H9 (cell line): ENCODE measurements around the gene OTULINL. TPM values are rescaled to one million over a fixed set of nuclear protein-coding genes. Genes with fewer than 3 reads are reported as not detected.

Experiments
- DNase-seq: peaks from one replicate; pipeline ENCODE4 v3.0.0-alpha.2; 2017
- H2AFZ ChIP-seq: one replicate; pipeline ENCODE4 v1.6.1; 2013; ENCODE audit warnings: mild to moderate bottlenecking, low read length, control low read depth, moderate library complexity
- H2AK5ac ChIP-seq: 2 replicates; pipeline ENCODE4 v1.6.1; 2013; ENCODE audit warnings: low read length, control low read depth, mixed read lengths; ENCODE audit not compliant: insufficient read length
- H2BK120ac ChIP-seq: one replicate; pipeline ENCODE4 v1.6.1; 2013; ENCODE audit warnings: low read depth, mild to moderate bottlenecking, low read length, control low read depth, inconsistent platforms; ENCODE audit not compliant: poor library complexity, severe bottlenecking
- H2BK12ac ChIP-seq: 2 replicates; pipeline ENCODE4 v1.6.1; 2013; ENCODE audit warnings: low read length, control low read depth, mixed read lengths, low read depth; ENCODE audit not compliant: insufficient read length
- H2BK15ac ChIP-seq: 2 replicates; pipeline ENCODE4 v1.6.1; 2013; ENCODE audit warnings: low read depth, low read length, control low read depth
- H2BK20ac ChIP-seq: one replicate; pipeline ENCODE4 v1.6.1; 2013; ENCODE audit warnings: low read depth, mild to moderate bottlenecking, low read length, control low read depth, inconsistent platforms; ENCODE audit not compliant: poor library complexity, severe bottlenecking
- H2BK5ac ChIP-seq: 2 replicates; pipeline ENCODE4 v1.6.1; 2013; ENCODE audit warnings: low read length, control low read depth, mixed read lengths; ENCODE audit not compliant: insufficient read length
- H3K14ac ChIP-seq: 2 replicates; pipeline ENCODE4 v1.6.1; 2013; ENCODE audit warnings: low read length, control low read depth; ENCODE audit not compliant: insufficient read depth
- H3K18ac ChIP-seq: 2 replicates; pipeline ENCODE4 v1.6.1; 2013; ENCODE audit warnings: low read depth, mild to moderate bottlenecking, mixed read lengths, low read length, control low read depth; ENCODE audit not compliant: insufficient read length
- H3K23ac ChIP-seq: 2 replicates; pipeline ENCODE4 v1.6.1; 2013; ENCODE audit warnings: low read length, control low read depth, mixed read lengths, low read depth; ENCODE audit not compliant: insufficient read length
- H3K23me2 ChIP-seq: 2 replicates; pipeline ENCODE4 v1.6.1; 2013; ENCODE audit warnings: low read depth, mild to moderate bottlenecking, mixed read lengths, low read length, control low read depth; ENCODE audit not compliant: insufficient read length, poor library complexity, severe bottlenecking
- H3K27ac ChIP-seq: 2 replicates; pipeline ENCODE4 v1.5.1; 2013; ENCODE audit warnings: low read length, control low read depth, mixed read lengths, low read depth; ENCODE audit not compliant: insufficient read length
- H3K27me3 ChIP-seq: 2 replicates; pipeline ENCODE4 v1.6.1; 2013; ENCODE audit warnings: low read length, control low read depth, inconsistent platforms; ENCODE audit not compliant: insufficient read depth
- H3K4ac ChIP-seq: 2 replicates; pipeline ENCODE4 v1.6.1; 2013; ENCODE audit warnings: low read depth, mild to moderate bottlenecking, control low read depth, inconsistent platforms, low read length, moderate library complexity
- H3K4me1 ChIP-seq: 2 replicates; pipeline ENCODE4 v1.6.1; 2013; ENCODE audit warnings: low read length, control low read depth, inconsistent platforms; ENCODE audit not compliant: insufficient read depth
- H3K4me2 ChIP-seq: 2 replicates; pipeline ENCODE4 v1.6.1; 2013; ENCODE audit warnings: low read length, control low read depth, mixed read lengths; ENCODE audit not compliant: insufficient read length, insufficient read depth
- H3K56ac ChIP-seq: 2 replicates; pipeline ENCODE4 v1.6.1; 2013; ENCODE audit warnings: low read depth, mild to moderate bottlenecking, mixed read lengths, low read length, control low read depth; ENCODE audit not compliant: insufficient read length
- H3K79me1 ChIP-seq: 2 replicates; pipeline ENCODE4 v1.6.1; 2013; ENCODE audit warnings: low read depth, mild to moderate bottlenecking, moderate library complexity, low read length, control low read depth, inconsistent platforms; ENCODE audit not compliant: insufficient read depth, poor library complexity, severe bottlenecking
- H3K79me2 ChIP-seq: 2 replicates; pipeline ENCODE4 v1.6.1; 2013; ENCODE audit warnings: low read length, control low read depth, inconsistent platforms; ENCODE audit not compliant: insufficient read depth
- H3K9ac ChIP-seq: 2 replicates; pipeline ENCODE4 v1.6.1; 2013; ENCODE audit warnings: low read length, control low read depth, mixed read lengths; ENCODE audit not compliant: insufficient read length; ENCODE audit errors: extremely low read depth
- H3K9me3 ChIP-seq: one replicate; pipeline ENCODE4 v1.6.1; 2013; ENCODE audit warnings: low read depth, low read length, inconsistent platforms; ENCODE audit not compliant: control insufficient read depth
- H3T11ph ChIP-seq: one replicate; pipeline ENCODE4 v1.6.1; 2013; ENCODE audit warnings: mild to moderate bottlenecking, low read length, control low read depth, inconsistent platforms
- H4K20me1 ChIP-seq: one replicate; pipeline ENCODE4 v1.6.1; 2013; ENCODE audit not compliant: control insufficient read depth, insufficient read length, insufficient read depth
- H4K5ac ChIP-seq: 2 replicates; pipeline ENCODE4 v1.6.1; 2013; ENCODE audit warnings: low read depth, mild to moderate bottlenecking, mixed read lengths, low read length, control low read depth; ENCODE audit not compliant: insufficient read length
- H4K8ac ChIP-seq: replicated peaks from 2 replicates; pipeline ENCODE4 v1.6.1; 2013; ENCODE audit warnings: low read length, control low read depth, mixed read lengths, low read depth; ENCODE audit not compliant: insufficient read length
- H4K91ac ChIP-seq: 2 replicates; pipeline ENCODE4 v1.6.1; 2013; ENCODE audit warnings: low read depth, mild to moderate bottlenecking, moderate library complexity, mixed read lengths, low read length, control low read depth; ENCODE audit not compliant: insufficient read length
- H3K27ac Mint-ChIP-seq, 3 experiments: 2 replicates in 2 of 3; 3 replicates in 1 of 3; pipeline ENCODE4 v1.8.0; 2020 to 2021; ENCODE audit warnings: mixed read lengths in 3 of 3, mild to moderate bottlenecking in 1 of 3, moderate library complexity in 1 of 3
- H3K27me3 Mint-ChIP-seq: 2 replicates; pipeline ENCODE4 v1.8.0; 2021; ENCODE audit warnings: low read depth, mild to moderate bottlenecking, moderate library complexity, mixed read lengths
- H3K36me3 Mint-ChIP-seq, 3 experiments: 2 replicates in 2 of 3; 3 replicates in 1 of 3; pipeline ENCODE4 v1.8.0; 2020 to 2021; ENCODE audit warnings: low read depth in 3 of 3, mixed read lengths in 3 of 3; ENCODE audit not compliant: insufficient read depth in 1 of 3
- H3K4me1 Mint-ChIP-seq, 2 experiments: 2 replicates each; pipeline ENCODE4 v1.8.0; 2020; ENCODE audit warnings: mixed read lengths in 2 of 2
- H3K4me3 Mint-ChIP-seq, 2 experiments: 2 replicates in 1 of 2; 3 replicates in 1 of 2; pipeline ENCODE4 v1.8.0; 2020 to 2021; ENCODE audit warnings: mild to moderate bottlenecking in 2 of 2, mixed read lengths in 2 of 2, moderate library complexity in 1 of 2
- H3K9me3 Mint-ChIP-seq, 2 experiments: 2 replicates in 1 of 2; 3 replicates in 1 of 2; pipeline ENCODE4 v1.8.0; 2020; ENCODE audit warnings: mild to moderate bottlenecking in 2 of 2, mixed read lengths in 2 of 2, moderate library complexity in 1 of 2
- WGBS: extraction: QIAGEN DNeasy Blood & Tissue Kit; methylation state at CpG from one replicate; pipeline ENCODE4 v1.1.7; 2013; ENCODE audit warnings: missing lambda C conversion rate, low lambda C conversion rate, mixed read lengths; ENCODE audit not compliant: insufficient read length; ENCODE audit errors: extremely low coverage; 5-methylcytosine and 5-hydroxymethylcytosine counted together
- total RNA-seq: library from RNA; stranded (reverse); gene quantifications from 2 replicates; pipeline ENCODE4 v1.2.1, GENCODE V29; 2021
- TF ChIP-seq, protein P1 (sequence below): fragments of 200-600 bp; sonication (generic); conservative IDR thresholded peaks from 3 replicates; pipeline ENCODE4 v1.8.0; 2021; ENCODE audit warnings: antibody characterized with exemption, mild to moderate bottlenecking

The OTULINL gene
- total RNA-seq, 1 experiment from 2014 or later = 7.5 TPM

GRCh38 chr5:14617441-14617840 lies 35.8 kb downstream of the OTULINL start:
- Histone ChIP-seq H2BK12ac (no peak overlapping the region), H3K18ac (no peak overlapping the region), H3K79me1 (no peaks in the 10 kb centered on the region), H4K5ac (no peak overlapping the region), H3K4me1 (no peaks in the 10 kb centered on the region), H3K14ac (no peak overlapping the region), H3K23ac (no peak overlapping the region), H3K56ac (no peak overlapping the region), H3K9ac (no peak overlapping the region), H3K9me3 (no peaks in the 10 kb centered on the region), H4K91ac (no peak overlapping the region), H2BK5ac (no peak overlapping the region), H3K27ac (no peak overlapping the region), H3K4me2 (no peak overlapping the region), H3T11ph (no peak overlapping the region), H2AK5ac (no peak overlapping the region), H2BK120ac (no peak overlapping the region), H3K79me2 (no peaks in the 10 kb centered on the region), H3K27me3 (no peaks in the 10 kb centered on the region), H2BK15ac (no peak overlapping the region), H3K4ac (no peak overlapping the region), H2BK20ac (no peak overlapping the region), H4K20me1 (no peaks in the 10 kb centered on the region), H4K8ac (no peak overlapping the region), H2AFZ (no peak overlapping the region), H3K23me2 (no peaks in the 10 kb centered on the region)
- no peaks in the 10 kb centered on the region for H3K27me3 Mint-ChIP-seq
- TF ChIP-seq, protein P1, sequence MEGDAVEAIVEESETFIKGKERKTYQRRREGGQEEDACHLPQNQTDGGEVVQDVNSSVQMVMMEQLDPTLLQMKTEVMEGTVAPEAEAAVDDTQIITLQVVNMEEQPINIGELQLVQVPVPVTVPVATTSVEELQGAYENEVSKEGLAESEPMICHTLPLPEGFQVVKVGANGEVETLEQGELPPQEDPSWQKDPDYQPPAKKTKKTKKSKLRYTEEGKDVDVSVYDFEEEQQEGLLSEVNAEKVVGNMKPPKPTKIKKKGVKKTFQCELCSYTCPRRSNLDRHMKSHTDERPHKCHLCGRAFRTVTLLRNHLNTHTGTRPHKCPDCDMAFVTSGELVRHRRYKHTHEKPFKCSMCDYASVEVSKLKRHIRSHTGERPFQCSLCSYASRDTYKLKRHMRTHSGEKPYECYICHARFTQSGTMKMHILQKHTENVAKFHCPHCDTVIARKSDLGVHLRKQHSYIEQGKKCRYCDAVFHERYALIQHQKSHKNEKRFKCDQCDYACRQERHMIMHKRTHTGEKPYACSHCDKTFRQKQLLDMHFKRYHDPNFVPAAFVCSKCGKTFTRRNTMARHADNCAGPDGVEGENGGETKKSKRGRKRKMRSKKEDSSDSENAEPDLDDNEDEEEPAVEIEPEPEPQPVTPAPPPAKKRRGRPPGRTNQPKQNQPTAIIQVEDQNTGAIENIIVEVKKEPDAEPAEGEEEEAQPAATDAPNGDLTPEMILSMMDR = no peak
- no peak overlapping the region for H3K27ac Mint-ChIP-seq
- H3K4me3 Mint-ChIP-seq = no peak overlapping the region
- no peaks in the 10 kb centered on the region for H3K4me1 Mint-ChIP-seq
- WGBS = no CpG with 5 or more reads among the region's 4 CpGs
- H3K9me3 Mint-ChIP-seq = no peaks in the 10 kb centered on the region; a peak in 1 of 5 replicates
- H3K36me3 Mint-ChIP-seq = peaks cover 0 to 10% (median 3%) of the 10 kb centered on the region in 3 experiments; a peak in 1 of 7 replicates
- DNase-seq = no peak
